ENCODE results near the gene NAALADL2. TPM values are rescaled to one million over a fixed set of nuclear protein-coding genes. Genes with fewer than 3 reads are reported as not detected.
A peak's percentile ranks its signal among the peaks of the same experiment; 100 is the strongest.

NAALADL2 gene
- total RNA-seq, 1 donor, result 23.5 TPM

DNA sequence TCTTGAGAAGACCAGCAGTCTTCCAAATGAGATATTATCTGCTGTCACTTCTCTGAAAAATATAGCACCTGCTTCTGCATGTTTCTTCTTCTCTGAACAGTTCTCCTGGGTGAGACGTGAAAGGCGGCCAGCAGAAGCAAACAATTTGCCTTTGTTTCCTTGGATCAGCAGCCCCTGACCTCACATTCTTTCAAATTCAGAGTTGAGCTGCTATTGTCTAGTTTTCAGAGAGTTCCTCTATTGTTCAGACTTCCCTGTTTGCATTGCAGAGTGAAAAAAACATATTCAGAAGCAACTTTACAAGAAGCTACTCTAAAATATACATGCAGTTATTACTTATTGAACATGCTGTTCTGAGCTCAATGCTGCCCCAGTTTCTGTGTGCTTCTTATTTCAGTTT, 653.6 kb downstream of the NAALADL2 start:
- Histone ChIP-seq H3K4me1 (ENCODE audit: insufficient read depth, low read length) (no peaks in the 10 kb centered on the region), H3K4me2 (ENCODE audit: insufficient read depth, low read length) (no peak overlapping the region), H3K27ac (ENCODE audit: low read depth, low read length) (no peak overlapping the region), H3K36me3 (ENCODE audit: insufficient read depth, low read length) (no peaks in the 10 kb centered on the region), H3K4me3 (ENCODE audit: insufficient read depth, low read length) (no peak overlapping the region), H3K9me3 (ENCODE audit: low read depth, low read length) (no peaks in the 10 kb centered on the region), H2AFZ (ENCODE audit: low read length) (no peak overlapping the region), H3K79me2 (ENCODE audit: insufficient read depth, low read length) (no peaks in the 10 kb centered on the region), H3K27me3 (ENCODE audit: insufficient read depth, low read length) (no peaks in the 10 kb centered on the region), H4K20me1 (ENCODE audit: insufficient read depth, low read length) (no peaks in the 10 kb centered on the region)
- DNase-seq (ENCODE audit: insufficient read length, low spot score, missing footprints), result no peak
- TF ChIP-seq, protein P1, sequence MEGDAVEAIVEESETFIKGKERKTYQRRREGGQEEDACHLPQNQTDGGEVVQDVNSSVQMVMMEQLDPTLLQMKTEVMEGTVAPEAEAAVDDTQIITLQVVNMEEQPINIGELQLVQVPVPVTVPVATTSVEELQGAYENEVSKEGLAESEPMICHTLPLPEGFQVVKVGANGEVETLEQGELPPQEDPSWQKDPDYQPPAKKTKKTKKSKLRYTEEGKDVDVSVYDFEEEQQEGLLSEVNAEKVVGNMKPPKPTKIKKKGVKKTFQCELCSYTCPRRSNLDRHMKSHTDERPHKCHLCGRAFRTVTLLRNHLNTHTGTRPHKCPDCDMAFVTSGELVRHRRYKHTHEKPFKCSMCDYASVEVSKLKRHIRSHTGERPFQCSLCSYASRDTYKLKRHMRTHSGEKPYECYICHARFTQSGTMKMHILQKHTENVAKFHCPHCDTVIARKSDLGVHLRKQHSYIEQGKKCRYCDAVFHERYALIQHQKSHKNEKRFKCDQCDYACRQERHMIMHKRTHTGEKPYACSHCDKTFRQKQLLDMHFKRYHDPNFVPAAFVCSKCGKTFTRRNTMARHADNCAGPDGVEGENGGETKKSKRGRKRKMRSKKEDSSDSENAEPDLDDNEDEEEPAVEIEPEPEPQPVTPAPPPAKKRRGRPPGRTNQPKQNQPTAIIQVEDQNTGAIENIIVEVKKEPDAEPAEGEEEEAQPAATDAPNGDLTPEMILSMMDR (IDR thresholded peaks at IDR 0.05; ENCODE audit: extremely low read depth, low read depth, low read length), result no peak

DNA sequence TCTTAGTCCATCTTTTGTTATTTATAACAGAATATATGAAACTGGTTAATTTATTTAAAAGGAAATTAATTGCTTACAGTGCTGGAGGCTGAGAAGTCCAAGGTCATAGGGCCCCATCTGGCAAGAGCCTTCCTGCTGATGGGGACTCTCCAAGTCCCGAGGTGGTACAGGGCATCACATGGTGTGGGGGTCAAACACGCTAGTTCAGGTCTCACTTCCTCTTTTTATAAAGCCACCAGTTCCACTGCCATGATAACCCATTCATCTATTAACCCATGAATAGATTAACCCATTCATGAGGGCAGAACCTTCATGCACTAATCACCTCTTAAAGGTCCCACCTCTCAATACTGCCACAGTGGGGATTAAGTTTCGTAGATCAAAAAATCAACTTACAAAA, 659.3 kb downstream of the NAALADL2 start:
- Histone ChIP-seq H3K36me3 (ENCODE audit: insufficient read depth, low read length) (no peaks in the 10 kb centered on the region), H3K4me3 (ENCODE audit: insufficient read depth, low read length) (no peak overlapping the region), H2AFZ (ENCODE audit: low read length) (no peak overlapping the region), H3K4me1 (ENCODE audit: insufficient read depth, low read length) (no peaks in the 10 kb centered on the region), H3K9me3 (ENCODE audit: low read depth, low read length) (no peaks in the 10 kb centered on the region), H4K20me1 (ENCODE audit: insufficient read depth, low read length) (no peaks in the 10 kb centered on the region), H3K27me3 (ENCODE audit: insufficient read depth, low read length) (no peaks in the 10 kb centered on the region), H3K27ac (ENCODE audit: low read depth, low read length) (no peak overlapping the region), H3K4me2 (ENCODE audit: insufficient read depth, low read length) (no peak overlapping the region), H3K79me2 (ENCODE audit: insufficient read depth, low read length) (no peaks in the 10 kb centered on the region)
- TF ChIP-seq, protein P1 (IDR thresholded peaks at IDR 0.05; ENCODE audit: extremely low read depth, low read depth, low read length), result no peak
- no peak for DNase-seq (ENCODE audit: insufficient read length, low spot score, missing footprints)

DNA sequence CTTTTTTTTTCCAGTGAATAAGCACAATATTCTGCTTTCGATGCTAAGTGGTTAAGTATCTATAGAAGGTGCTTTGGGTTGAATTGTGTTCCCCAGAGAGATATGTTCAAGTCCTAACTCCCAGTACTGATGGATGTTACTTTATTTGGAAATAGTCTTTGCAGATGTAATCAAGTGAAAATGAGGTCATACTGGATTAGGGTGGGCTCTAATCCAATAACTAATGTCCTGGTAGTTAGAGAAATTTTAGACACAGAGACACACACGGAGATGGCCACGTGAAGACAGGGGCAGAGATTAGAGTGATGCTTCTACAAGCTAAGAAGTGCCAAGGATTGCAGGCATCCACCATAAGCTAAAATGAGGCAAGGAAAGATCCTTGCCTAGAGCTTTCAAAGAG, 662.3 kb downstream of the NAALADL2 start:
- no peak overlapping the region for H3K4me2 ChIP-seq (ENCODE audit: insufficient read depth, low read length)
- no peaks in the 10 kb centered on the region for H4K20me1 ChIP-seq (ENCODE audit: insufficient read depth, low read length)
- H3K79me2 ChIP-seq (ENCODE audit: insufficient read depth, low read length), result no peaks in the 10 kb centered on the region
- H3K27me3 ChIP-seq (ENCODE audit: insufficient read depth, low read length), result no peaks in the 10 kb centered on the region
- no peaks in the 10 kb centered on the region for H3K9me3 ChIP-seq (ENCODE audit: low read depth, low read length)
- H3K27ac ChIP-seq (ENCODE audit: low read depth, low read length), result no peak overlapping the region
- DNase-seq (ENCODE audit: insufficient read length, low spot score, missing footprints), result no peak
- H3K4me1 ChIP-seq (ENCODE audit: insufficient read depth, low read length), result peaks cover 3% of the 10 kb centered on the region
- TF ChIP-seq, protein P1 (IDR thresholded peaks at IDR 0.05; ENCODE audit: extremely low read depth, low read depth, low read length), result no peak
- H2AFZ ChIP-seq (ENCODE audit: low read length), result no peak overlapping the region
- no peak overlapping the region for H3K4me3 ChIP-seq (ENCODE audit: insufficient read depth, low read length)
- H3K36me3 ChIP-seq (ENCODE audit: insufficient read depth, low read length), result no peaks in the 10 kb centered on the region

DNA sequence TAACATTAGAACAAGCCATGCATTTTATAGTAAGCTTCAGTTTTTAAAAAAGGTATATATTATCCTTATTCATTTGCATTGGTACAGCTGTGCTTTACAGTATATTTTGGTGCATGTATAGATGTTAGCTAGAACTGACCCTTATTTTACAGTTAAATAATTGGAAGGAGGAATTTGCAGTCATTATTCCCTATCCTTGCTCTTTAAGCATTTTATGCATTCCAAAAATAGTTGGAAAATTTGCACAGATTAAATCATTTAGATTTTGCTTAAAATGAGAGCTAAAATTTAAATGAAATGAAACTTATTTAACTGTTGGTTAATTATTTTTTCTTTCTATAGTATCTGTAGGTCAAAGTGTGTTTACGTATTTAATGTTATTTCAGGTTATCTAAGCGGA, 667.1 kb downstream of the NAALADL2 start:
- Histone ChIP-seq H3K79me2 (ENCODE audit: insufficient read depth, low read length) (no peaks in the 10 kb centered on the region), H3K27me3 (ENCODE audit: insufficient read depth, low read length) (no peaks in the 10 kb centered on the region), H2AFZ (ENCODE audit: low read length) (peak overlapping the region; percentile 71), H3K4me2 (ENCODE audit: insufficient read depth, low read length) (peak overlapping the region; percentile 80), H3K36me3 (ENCODE audit: insufficient read depth, low read length) (no peaks in the 10 kb centered on the region), H3K4me1 (ENCODE audit: insufficient read depth, low read length) (peaks cover 3% of the 10 kb centered on the region), H3K9me3 (ENCODE audit: low read depth, low read length) (no peaks in the 10 kb centered on the region), H3K27ac (ENCODE audit: low read depth, low read length) (peak overlapping the region; percentile 53), H4K20me1 (ENCODE audit: insufficient read depth, low read length) (no peaks in the 10 kb centered on the region), H3K4me3 (ENCODE audit: insufficient read depth, low read length) (peak overlapping the region; percentile 72)
- DNase-seq (ENCODE audit: insufficient read length, low spot score, missing footprints), result no peak
- TF ChIP-seq, protein P1 (IDR thresholded peaks at IDR 0.05; ENCODE audit: extremely low read depth, low read depth, low read length), result no peak

Measured in osteoblast (primary cell).